Measurements from ENCODE around the gene GARIN3.

DNA sequence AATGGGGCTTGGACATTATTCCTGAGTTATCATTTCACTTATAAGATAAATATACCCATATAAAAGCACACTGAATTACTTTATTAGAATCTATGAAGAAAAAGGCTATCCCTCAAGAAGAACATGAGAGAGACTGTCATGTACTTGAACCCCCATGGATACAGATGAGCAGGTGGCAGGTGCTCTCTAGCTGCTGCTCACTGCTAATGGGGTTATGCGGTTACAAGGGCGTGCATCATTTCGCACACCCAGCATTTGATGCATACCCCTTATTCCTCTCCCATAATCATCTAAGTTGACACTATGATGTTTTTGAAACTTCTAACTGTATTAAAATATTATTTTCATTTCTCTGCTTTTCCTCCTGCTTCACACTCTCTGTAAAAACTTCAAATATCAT lies 31.0 kb upstream of the GARIN3 start:
- TF ChIP-seq, protein P1, sequence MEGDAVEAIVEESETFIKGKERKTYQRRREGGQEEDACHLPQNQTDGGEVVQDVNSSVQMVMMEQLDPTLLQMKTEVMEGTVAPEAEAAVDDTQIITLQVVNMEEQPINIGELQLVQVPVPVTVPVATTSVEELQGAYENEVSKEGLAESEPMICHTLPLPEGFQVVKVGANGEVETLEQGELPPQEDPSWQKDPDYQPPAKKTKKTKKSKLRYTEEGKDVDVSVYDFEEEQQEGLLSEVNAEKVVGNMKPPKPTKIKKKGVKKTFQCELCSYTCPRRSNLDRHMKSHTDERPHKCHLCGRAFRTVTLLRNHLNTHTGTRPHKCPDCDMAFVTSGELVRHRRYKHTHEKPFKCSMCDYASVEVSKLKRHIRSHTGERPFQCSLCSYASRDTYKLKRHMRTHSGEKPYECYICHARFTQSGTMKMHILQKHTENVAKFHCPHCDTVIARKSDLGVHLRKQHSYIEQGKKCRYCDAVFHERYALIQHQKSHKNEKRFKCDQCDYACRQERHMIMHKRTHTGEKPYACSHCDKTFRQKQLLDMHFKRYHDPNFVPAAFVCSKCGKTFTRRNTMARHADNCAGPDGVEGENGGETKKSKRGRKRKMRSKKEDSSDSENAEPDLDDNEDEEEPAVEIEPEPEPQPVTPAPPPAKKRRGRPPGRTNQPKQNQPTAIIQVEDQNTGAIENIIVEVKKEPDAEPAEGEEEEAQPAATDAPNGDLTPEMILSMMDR (conservative IDR thresholded peaks at IDR 0.05; ENCODE audit: low read depth, low read length) = no peak
- no peak for TF ChIP-seq EZH2 (IDR thresholded peaks at IDR 0.05; ENCODE audit: borderline replicate concordance, low read depth, low read length, poor library complexity, severe bottlenecking)

All from A673 (cell line).